ENCODE measurements around the gene RAC2. TPM values are rescaled to one million over a fixed set of nuclear protein-coding genes. Genes with fewer than 3 reads are reported as not detected.

The RAC2 gene
- total and polyA plus RNA-seq, 9 of the 15 experiments (the other 6 are each of a cell fraction or from before 2014, with no cell fraction given): 22.7 to 103 (median 43.3) TPM

GRCh38 chr22:37279331-37280181, 35.5 kb upstream of the RAC2 start (continued):
- TF ChIP-seq POLR2B (IDR thresholded peaks at IDR 0.05; ENCODE audit: low read depth, partially characterized antibody): no peak

- no peak overlapping the region for H3K27ac ChIP-seq (ENCODE audit: extremely low read depth, low read depth, low read length)
- TF ChIP-seq ID3 (CRISPR knock-in tag; IDR thresholded peaks at IDR 0.05): no peak
- TF ChIP-seq ID3 (tag; IDR thresholded peaks at IDR 0.05): no peak
- no peak for TF ChIP-seq DEAF1 (CRISPR knock-in tag; IDR thresholded peaks at IDR 0.05)
- no peak for TF ChIP-seq SPI1 (IDR thresholded peaks at IDR 0.05; ENCODE audit: borderline replicate concordance, low read depth, low read length)
- no peak for TF ChIP-seq NR0B1 (IDR thresholded peaks at IDR 0.05; ENCODE audit: partially characterized antibody)
- TF ChIP-seq MAX (CRISPR knock-in tag; IDR thresholded peaks at IDR 0.05): no peak
- no peak for TF ChIP-seq RB1 (IDR thresholded peaks at IDR 0.05; ENCODE audit: low read depth)
- TF ChIP-seq ZBTB49 (CRISPR knock-in tag; IDR thresholded peaks at IDR 0.05; ENCODE audit: borderline replicate concordance): no peak
- TF ChIP-seq ZNF282 (CRISPR knock-in tag; IDR thresholded peaks at IDR 0.05): no peak
- 14% methylated on average over 5 of the region's 5 CpGs for WGBS (ENCODE audit: insufficient coverage, low coverage, missing lambda C conversion rate)
Measured at GRCh38 chr22:37278261-37278660, 34.2 kb upstream of the RAC2 start.

More at GRCh38 chr22:37278261-37278660, 34.2 kb upstream of the RAC2 start:
- Histone ChIP-seq H3K79me2 (ENCODE audit: control insufficient read depth, insufficient read depth, low read length) (no peaks in the 10 kb centered on the region), H2AFZ (ENCODE audit: low read depth, low read length) (no peak overlapping the region), H3K4me2 (ENCODE audit: insufficient read depth, low read length) (no peak overlapping the region), H3K9me1 (ENCODE audit: control insufficient read depth, insufficient read depth, low read length) (no peaks in the 10 kb centered on the region), H3K9me3 (replicated peaks; ENCODE audit: control insufficient read depth, insufficient read depth, low read depth, low read length) (no peaks in the 10 kb centered on the region), H3K4me3 (no peak overlapping the region), H4K20me1 (replicated peaks; ENCODE audit: control insufficient read depth, insufficient read depth, low read length) (no peaks in the 10 kb centered on the region), H3K9ac (ENCODE audit: insufficient read depth in 1 of 2, low read depth in 2 of 2, low read length in 2 of 2) (no peak overlapping the region), H3K4me1 (replicated peaks in 1 of 2; ENCODE audit: control insufficient read depth in 2 of 2, insufficient read depth in 2 of 2, low read length in 2 of 2) (peaks cover 18 to 19% of the 10 kb centered on the region in 2 experiments), H3K36me3 (ENCODE audit: control insufficient read depth, insufficient read depth, low read length) (no peaks in the 10 kb centered on the region), H3K27me3 (ENCODE audit: control insufficient read depth in 2 of 2, insufficient read depth in 2 of 2, low read length in 2 of 2) (no peaks in the 10 kb centered on the region; a peak in 1 of 5 replicates)
- no TSS peak for BruUV-seq (replicated peaks)
- in situ Hi-C loops (cut with MboI) (no loop called here), intact Hi-C loops (cut with micrococcal nuclease) (no loop called here)
- FAIRE-seq (no peak), DNase-seq (ENCODE audit: extremely low read depth in 1 of 4, low spot score in 3 of 4) (no peak), ATAC-seq (no peak)
- ChIA-PET POLR2A (interaction anchor here (1.1 kb wide), 1 partner anchor 73 kb away, joined by 3 read pairs; no protein-coding TSS in a partner anchor), CTCF (ENCODE audit: low intra/inter-chr PET ratio) (no interaction called here)

Measured in K562 (cell line).